Activated CD8-positive, alpha-beta memory T cell treated with anti-CD3 and anti-CD28 coated beads for 24 hours (primary cell): ENCODE results near the gene CHD9NB.
A peak's percentile ranks its signal among the peaks of the same experiment; 100 is the strongest.
"Not testable (repeated sequence)": the region's sequence is repeated elsewhere in the genome, so short reads cannot be mapped to it uniquely, and the experiment has no call there.

Source experiments
- DNase-seq: peaks from one replicate; pipeline ENCODE4 v3.0.0-alpha.2; 2020

Gene CHD9NB

GRCh38 chr16:53055541-53056391, 3.1 kb upstream of the CHD9NB start:
- peak; percentile 63 for DNase-seq

DNA sequence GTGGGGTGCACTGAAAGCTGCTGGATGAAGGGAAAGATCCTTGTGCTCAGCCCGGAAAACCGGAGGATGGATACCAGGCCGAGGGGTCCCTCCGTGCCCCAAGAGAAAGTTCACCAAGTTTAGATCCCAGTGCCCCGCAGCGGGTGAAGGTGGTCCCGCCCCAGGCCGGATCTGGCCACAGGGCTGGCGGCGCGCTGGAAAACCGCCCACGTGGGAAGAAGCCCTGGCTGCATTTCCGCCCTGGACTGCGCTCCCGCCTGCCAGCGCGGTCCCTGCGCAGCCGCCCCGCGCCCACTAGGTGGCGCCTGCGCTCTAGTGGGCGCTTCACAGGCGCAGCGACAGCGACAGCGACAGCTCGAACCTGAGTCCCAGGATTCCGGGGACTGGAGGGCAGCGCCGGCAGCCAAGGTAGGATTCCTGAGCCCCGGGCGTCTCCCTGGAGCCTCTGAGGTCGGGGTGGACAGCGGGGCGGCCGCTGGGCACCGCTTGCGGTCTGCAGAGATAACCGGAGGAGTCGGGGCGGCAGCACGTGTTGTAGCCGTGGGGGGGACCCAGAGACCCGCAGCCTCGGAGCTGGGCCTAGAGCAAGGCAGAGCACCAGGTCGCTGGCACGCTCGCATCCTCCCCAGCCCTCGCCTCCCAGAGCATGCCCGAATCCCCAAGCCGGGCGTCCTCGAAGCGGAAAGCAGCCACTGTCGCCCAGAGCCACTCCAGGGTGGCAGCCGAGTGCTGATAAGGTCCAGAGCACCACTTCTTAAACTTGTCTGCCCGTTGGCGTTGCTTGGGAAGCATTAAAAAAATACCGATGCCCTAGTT, 2.2 kb upstream of the CHD9NB start, which contains the start of gene CHD9:
Gene CHD9 (plus strand): TSS at position 322 of the 816 bp plus-strand sequence. CDS start 101,099 bp downstream, outside the sequence.
- peak; percentile 93 for DNase-seq

- DNase-seq = no peak
Observed at GRCh38 chr16:53053967-53054669, 1.4 kb upstream of the CHD9NB start.

DNA sequence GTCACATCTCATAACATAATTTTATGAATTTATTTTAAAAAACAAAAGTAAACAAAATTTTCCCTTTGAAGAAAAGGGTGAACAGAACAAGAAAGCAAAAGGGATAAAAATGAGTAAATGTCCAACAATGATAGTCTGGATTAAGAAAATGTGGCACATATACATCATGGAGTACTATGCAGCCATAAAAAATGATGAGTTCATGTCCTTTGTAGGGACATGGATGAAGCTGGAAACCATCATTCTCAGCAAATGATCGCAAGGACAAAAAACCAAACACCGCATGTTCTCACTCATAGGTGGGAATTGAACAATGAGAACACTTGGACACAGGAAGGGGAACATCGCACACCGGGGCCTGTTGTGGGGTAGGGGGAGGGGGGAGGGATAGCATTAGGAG, 1.4 kb downstream of the CHD9NB start:
- not testable (repeated sequence) for DNase-seq

GRCh38 chr16:53048139-53048915, 4.4 kb downstream of the CHD9NB start:
- DNase-seq = no peak

GRCh38 chr16:53047515-53047914, 5.2 kb downstream of the CHD9NB start:
- DNase-seq = not testable (repeated sequence)

DNA sequence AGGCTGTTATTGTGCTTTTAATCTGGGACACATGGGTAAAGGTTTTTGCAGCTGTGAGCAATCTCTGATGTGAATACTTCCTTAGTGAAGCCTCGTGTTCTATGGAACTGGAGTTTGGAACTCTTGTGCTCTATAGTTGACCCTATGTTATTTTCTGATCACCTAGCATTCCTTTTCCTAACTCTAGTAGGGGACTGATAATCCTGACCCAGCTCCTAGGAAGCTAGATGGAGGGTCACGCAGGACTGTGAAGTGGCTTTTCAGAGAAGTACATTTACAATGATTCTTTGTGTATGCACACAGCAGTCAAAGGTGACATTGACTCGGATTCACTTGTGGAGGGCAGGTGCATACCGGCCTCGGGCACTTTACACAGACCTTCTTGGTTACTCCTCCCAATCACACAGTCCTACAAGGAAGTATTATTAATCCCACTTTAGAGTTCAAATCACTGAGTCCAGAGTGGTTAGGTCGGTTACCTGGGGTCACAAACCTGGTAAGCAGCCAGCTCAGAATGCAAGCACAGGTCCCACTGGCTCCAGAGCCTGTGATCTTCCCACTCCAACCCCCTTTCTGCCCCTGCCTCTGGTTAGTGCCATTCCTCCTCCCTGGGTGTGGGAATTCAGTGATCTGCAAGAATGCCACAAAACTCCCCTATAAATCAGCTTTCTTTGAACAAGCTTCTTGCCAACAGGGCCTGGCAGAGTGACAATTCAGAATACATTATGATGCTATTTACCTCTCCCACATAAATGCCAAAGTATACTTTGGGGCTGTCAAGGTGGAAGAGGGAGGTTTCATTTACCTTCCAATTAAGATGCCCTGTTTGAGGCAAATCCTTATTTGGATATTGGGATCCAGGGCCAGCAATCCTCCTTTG, 7.1 kb downstream of the CHD9NB start:
- no peak for DNase-seq

DNA sequence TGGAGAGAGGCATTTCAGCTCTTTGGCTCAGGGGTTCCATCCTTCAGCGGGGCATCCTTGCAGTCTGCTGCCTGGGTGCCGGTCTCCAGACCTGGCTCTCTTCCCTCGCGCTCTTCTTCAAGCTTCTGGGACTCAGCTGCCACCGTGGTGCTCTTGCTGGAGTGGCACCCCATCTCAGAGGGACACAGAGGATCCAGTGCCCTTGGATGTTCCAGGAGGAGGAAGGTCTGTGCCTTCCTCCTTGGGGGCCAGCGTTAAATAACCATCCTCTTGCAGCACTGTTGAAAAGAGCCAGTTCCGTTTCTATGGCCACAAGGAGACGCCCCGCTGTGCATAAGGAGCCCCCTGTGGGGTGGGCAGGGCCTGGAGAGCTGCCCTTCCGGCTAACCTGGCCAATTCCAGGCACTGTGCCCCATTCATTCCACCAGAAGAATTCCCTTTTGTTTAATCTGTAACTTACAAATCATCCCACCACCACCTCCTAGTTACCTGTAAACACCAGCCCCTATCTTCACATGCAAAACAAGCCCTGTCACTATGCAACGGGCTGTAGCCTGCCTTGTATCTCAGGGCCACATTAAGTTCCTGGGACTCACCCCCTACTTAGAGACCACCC, 8.6 kb downstream of the CHD9NB start:
- no peak for DNase-seq

GRCh38 chr16:53043428-53043831, 9.3 kb downstream of the CHD9NB start:
- no peak for DNase-seq

GRCh38 chr16:53042235-53042701, 10.4 kb downstream of the CHD9NB start:
- DNase-seq = no peak

- no peak for DNase-seq
Observed at GRCh38 chr16:53041320-53042051, 11.2 kb downstream of the CHD9NB start.

DNA sequence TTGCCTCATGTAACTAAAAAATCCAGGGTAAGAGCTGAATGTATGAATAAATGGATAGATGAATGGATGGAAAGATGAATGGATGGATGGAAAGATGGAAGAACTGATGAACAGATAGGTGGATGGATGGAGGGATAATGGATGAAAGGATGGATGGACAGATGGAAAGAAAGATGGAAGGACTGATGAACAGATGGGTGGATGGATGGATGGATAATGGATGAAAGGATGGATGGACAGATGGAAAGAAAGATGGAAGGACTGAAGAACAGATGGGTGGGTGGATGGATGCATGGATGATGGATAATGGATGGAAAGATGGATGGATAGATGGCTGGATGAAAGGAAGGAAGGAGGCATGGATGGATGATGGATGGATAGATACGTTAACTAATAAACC, 11.9 kb downstream of the CHD9NB start:
- DNase-seq = no peak

GRCh38 chr16:53036711-53037110, 16.0 kb downstream of the CHD9NB start:
- not testable (repeated sequence) for DNase-seq

- no peak for DNase-seq
Observed at GRCh38 chr16:53036066-53036465, 16.6 kb downstream of the CHD9NB start.

DNA sequence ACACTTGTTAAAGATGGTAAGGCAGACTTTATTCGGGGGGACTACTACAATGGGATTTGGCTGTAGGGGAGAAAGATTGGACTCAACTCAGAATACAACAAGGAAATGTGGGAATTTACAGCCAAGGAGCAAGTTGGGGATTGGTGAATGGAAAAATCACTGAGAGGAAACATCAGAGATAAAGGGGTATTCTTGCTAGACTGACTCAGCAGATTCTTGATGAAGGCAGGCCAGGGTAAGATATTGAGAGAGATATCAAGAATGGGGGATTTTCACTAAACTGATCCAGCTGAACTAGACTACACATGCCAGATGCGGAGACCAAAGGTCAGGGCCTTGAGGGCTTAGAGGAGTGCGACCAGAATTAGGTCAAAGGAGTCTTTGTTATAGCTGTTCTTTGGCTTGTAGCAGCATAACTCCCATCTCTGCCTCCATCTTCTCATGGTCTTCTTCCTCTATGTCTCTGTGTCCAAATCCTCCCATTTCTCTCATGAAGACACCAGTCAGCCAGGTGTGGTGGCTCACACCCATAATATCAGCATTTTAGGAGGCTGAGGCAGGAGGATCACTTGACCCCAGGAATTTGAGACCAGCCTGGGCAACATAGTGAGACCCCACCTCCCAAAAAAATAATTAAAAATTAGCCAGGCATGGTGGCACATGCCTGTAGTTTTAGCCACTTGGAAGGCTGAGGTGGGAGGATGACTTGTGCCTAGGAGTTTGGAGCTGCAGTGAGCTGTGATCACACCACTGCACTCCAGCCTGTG, 17.3 kb downstream of the CHD9NB start:
- DNase-seq = no peak

DNA sequence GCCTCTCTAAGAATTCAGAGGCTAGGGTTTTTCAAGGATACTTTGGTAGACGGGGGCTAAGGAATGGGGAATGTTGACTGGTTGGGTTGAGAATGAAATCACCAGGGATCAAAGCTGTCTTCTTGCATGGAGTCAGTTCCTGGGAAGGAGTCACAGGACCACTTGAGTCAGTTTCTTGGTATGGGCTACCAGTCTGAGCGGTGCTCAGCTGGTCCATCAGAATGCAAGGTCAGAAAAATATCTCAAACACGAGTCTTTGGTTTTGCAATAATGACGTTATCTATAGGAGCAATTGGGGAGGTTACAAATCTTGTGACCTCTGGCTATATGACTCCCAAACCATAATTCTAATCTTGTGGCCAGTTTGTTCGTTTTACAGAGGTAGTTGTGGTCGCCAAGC, 18.4 kb downstream of the CHD9NB start:
- DNase-seq = no peak

DNA sequence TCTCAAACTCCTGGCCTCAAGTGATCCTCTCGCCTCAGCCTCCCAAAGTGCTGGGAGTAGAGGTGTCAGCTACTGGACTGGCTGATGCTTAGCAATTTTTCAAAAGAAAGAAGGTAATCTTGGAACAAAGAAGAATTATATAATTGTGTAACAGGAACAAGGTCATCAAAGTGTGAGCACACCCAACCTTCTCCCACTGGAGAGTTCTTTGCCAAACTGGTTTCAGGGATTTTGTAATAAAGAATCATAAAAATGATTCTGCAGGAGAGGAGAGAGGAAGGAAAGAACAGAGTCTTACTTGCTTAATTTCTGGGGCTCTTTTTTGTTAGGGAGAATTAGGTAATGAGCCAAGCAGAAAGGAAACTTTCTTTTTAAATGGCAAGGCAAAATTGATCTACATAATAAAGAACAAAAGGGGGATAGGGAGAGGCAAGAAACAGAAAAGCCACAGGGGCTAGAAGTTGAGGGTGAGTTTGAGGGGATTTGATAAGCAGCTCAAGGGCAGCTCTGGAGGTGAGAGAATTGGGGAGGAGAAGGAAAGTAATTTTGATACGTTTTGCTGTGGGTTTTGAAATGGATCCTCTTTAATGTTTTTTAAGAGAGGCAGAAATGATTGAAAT, 21.3 kb downstream of the CHD9NB start:
- DNase-seq = no peak

- no peak for DNase-seq
Observed at GRCh38 chr16:53029971-53030370, 22.7 kb downstream of the CHD9NB start.

DNA sequence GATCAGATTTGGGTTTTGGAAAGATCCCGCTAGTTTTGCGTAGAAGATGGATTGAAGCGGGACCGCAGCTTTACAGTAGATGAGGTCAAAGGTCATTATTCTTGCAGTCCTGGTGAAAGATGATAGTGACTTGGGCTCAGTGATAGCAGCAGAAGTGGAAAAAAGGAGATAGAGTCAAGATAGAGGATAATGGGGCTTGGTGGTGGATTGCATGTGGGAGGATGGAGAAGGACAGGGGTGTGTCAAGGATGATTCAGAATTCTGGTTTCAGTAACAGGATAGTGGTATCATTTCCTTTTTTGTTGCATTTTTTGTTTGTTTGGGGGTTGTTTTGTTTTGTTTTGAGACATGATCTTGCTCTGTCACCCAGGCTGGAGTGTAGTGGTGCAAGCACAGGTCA, 28.7 kb downstream of the CHD9NB start:
- DNase-seq = no peak
